K562 (cell line): ENCODE data around the gene ARPC1A. TPM values are rescaled to one million over a fixed set of nuclear protein-coding genes. Genes with fewer than 3 reads are reported as not detected.

ENCODE experiments used
- ELF1 ChIP-seq: fragments of 200-800 bp; sonication (Bioruptor generic); IDR thresholded peaks from 2 replicates; pipeline ENCODE4 v1.6.1; 2016; ENCODE audit warnings: missing genetic modification characterization, missing compliant biosample characterization
- GTF2B ChIP-seq: IDR thresholded peaks from 2 replicates; pipeline ENCODE4 v1.6.1; 2011; ENCODE audit not compliant: insufficient read length; ENCODE audit errors: extremely low read depth
- HNRNPUL1 ChIP-seq: fragments of 200-400 bp; formaldehyde crosslinking; IDR thresholded peaks from 2 replicates; pipeline ENCODE4 v1.6.1; 2017; ENCODE audit warnings: low read length
- KAT8 ChIP-seq: fragments of 450-650 bp; IDR thresholded peaks from 2 replicates; pipeline ENCODE4 v1.6.1; 2016; ENCODE audit warnings: low read depth, mild to moderate bottlenecking
- MXI1 ChIP-seq: IDR thresholded peaks from 2 replicates; pipeline ENCODE4 v1.6.1; 2011; ENCODE audit warnings: low read depth, mild to moderate bottlenecking, improper control_type of control experiment, low read length
- NCOA6 ChIP-seq: fragments of 450-650 bp; IDR thresholded peaks from 2 replicates; pipeline ENCODE4 v1.6.1; 2017; ENCODE audit warnings: mild to moderate bottlenecking
- SUPT5H ChIP-seq: fragments of 450-650 bp; IDR thresholded peaks from 2 replicates; pipeline ENCODE4 v1.6.1; 2016
- ZBTB17 ChIP-seq: fragments of 450-650 bp; formaldehyde crosslinking; IDR thresholded peaks from 2 replicates; pipeline ENCODE4 v1.4.0; 2020; ENCODE audit warnings: mild to moderate bottlenecking
- polyA plus RNA-seq, 8 experiments: library from polyadenylated mRNA; depleted of rRNA in 4 of 8; stranded (reverse) in 5 of 8; unstranded in 3 of 8; fragments of >200 nt; fragmentation: Nextera tagmentation in 2 of 8; fragmentation: Illumina TruSeq in 1 of 8; extraction: Ambion mirVana in 2 of 8; extraction: Trizol in 1 of 8; gene quantifications; 2 replicates each; pipeline versions ENCODE4 v1.2.1 to v1.2.3, GENCODE V29; 2011 to 2014; ENCODE audit warnings: inconsistent platforms in 1 of 8, missing spikeins in 1 of 8
- total RNA-seq, 7 experiments: library from RNA; depleted of rRNA in 6 of 7; stranded (reverse); fragments of >200 nt in 6 of 7; fragmentation: Illumina TruSeq in 2 of 7; extraction: Trizol in 2 of 7; gene quantifications; 2 replicates each; pipeline versions ENCODE4 v1.2.1 to v1.2.3, GENCODE V29; 2011 to 2021; ENCODE audit warnings: low replicate concordance in 1 of 7
- TF ChIP-seq, protein P1 (sequence below), 2 experiments: IDR thresholded peaks; 2 replicates each; pipeline ENCODE4 v1.6.1; 2012; ENCODE audit warnings: improper control_type of control experiment in 2 of 2, low read depth in 2 of 2, low read length in 2 of 2, borderline replicate concordance in 1 of 2
- TF ChIP-seq, protein P2 (sequence below): fragments of 200-800 bp; sonication (Bioruptor generic); IDR thresholded peaks from 2 replicates; pipeline ENCODE4 v1.6.1; 2017; ENCODE audit warnings: missing genetic modification characterization, missing compliant biosample characterization
- TF ChIP-seq, protein P3 (sequence below): fragments of 450-650 bp; formaldehyde crosslinking; IDR thresholded peaks from 2 replicates; pipeline ENCODE4 v1.4.0; 2022; ENCODE audit warnings: missing genetic modification characterization
- TF ChIP-seq, protein P4 (sequence below): fragments of 450-650 bp; formaldehyde crosslinking; IDR thresholded peaks from 2 replicates; pipeline ENCODE4 v1.4.0; 2020; ENCODE audit warnings: mild to moderate bottlenecking, moderate library complexity

ARPC1A gene
- total and polyA plus RNA-seq, 9 of the 15 experiments (the other 6 are each of a cell fraction or from before 2014, with no cell fraction given) = 39.5 to 151 (median 86.1) TPM

DNA sequence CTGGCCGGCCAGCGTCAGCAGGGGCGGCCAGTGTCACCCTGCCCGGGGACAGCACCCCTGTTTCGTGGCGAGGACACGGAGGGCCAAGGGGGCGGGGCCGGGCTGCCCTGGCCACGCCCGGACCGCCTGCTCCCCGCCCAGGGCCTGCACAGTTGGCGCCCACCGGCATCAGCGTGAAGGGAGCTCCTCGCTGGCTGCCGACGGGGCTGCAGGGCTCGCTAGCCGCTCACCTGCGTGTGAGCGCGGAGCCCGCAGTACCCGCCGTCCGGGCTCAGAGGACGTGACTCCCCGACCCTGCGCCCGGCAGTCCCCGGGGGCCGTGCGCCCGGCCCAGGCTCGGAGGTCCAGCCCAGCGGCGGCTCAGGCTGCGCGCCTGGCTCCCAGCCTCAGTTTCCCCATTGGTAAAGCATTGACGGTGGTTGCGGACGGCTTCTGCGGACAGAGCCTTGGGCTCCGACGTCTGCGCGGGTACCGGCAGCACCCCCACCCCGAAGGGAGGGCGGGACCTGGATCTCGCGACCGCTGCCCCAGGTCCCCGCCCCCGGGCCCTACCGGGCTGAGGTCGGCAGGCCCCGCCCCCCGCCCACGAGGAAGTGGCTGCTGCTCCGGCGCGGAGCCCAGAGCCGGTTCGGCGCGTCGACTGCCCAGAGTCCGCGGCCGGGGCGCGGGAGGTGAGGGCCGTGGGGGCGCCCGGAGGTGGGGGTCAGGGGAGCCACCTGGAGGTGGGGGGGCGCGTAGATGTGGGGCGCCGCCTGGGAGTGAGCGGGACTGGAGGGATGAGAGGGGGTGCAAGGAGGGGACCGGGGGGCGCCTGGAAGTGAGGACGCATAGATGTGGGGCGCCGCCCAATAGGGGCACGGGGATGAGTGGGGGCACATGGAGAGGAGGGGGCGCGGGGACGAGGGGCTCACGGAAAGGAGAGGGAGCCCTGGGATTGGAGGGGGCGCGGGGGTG, 48.7 kb downstream of the ARPC1A start, which contains the start of gene ARPC1B (continued):
- TF ChIP-seq, protein P1, sequence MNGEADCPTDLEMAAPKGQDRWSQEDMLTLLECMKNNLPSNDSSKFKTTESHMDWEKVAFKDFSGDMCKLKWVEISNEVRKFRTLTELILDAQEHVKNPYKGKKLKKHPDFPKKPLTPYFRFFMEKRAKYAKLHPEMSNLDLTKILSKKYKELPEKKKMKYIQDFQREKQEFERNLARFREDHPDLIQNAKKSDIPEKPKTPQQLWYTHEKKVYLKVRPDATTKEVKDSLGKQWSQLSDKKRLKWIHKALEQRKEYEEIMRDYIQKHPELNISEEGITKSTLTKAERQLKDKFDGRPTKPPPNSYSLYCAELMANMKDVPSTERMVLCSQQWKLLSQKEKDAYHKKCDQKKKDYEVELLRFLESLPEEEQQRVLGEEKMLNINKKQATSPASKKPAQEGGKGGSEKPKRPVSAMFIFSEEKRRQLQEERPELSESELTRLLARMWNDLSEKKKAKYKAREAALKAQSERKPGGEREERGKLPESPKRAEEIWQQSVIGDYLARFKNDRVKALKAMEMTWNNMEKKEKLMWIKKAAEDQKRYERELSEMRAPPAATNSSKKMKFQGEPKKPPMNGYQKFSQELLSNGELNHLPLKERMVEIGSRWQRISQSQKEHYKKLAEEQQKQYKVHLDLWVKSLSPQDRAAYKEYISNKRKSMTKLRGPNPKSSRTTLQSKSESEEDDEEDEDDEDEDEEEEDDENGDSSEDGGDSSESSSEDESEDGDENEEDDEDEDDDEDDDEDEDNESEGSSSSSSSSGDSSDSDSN (IDR thresholded peaks at IDR 0.05; ENCODE audit: borderline replicate concordance in 1 of 2, low read depth in 2 of 2, low read length in 2 of 2) = 0 out of 4 replicates have a peak, but pooled peaks of 1 of the 2 experiments have one; percentile 40
- TF ChIP-seq HNRNPUL1 (no peak), KAT8 (no peak), ELF1 (peak; percentile 63; the same call in 1 of the 2 replicates), MXI1 (0 out of 2 replicates have a peak, but pooled peaks have one; percentile 24), SUPT5H (peak; percentile 92), ZBTB17 (0 out of 2 replicates have a peak, but pooled peaks have one; percentile 15), NCOA6 (peak; percentile 94), GTF2B (no peak)
- TF ChIP-seq, protein P2, sequence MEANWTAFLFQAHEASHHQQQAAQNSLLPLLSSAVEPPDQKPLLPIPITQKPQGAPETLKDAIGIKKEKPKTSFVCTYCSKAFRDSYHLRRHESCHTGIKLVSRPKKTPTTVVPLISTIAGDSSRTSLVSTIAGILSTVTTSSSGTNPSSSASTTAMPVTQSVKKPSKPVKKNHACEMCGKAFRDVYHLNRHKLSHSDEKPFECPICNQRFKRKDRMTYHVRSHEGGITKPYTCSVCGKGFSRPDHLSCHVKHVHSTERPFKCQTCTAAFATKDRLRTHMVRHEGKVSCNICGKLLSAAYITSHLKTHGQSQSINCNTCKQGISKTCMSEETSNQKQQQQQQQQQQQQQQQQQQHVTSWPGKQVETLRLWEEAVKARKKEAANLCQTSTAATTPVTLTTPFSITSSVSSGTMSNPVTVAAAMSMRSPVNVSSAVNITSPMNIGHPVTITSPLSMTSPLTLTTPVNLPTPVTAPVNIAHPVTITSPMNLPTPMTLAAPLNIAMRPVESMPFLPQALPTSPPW (CRISPR knock-in tag) = peak; percentile 60
- TF ChIP-seq, protein P3, sequence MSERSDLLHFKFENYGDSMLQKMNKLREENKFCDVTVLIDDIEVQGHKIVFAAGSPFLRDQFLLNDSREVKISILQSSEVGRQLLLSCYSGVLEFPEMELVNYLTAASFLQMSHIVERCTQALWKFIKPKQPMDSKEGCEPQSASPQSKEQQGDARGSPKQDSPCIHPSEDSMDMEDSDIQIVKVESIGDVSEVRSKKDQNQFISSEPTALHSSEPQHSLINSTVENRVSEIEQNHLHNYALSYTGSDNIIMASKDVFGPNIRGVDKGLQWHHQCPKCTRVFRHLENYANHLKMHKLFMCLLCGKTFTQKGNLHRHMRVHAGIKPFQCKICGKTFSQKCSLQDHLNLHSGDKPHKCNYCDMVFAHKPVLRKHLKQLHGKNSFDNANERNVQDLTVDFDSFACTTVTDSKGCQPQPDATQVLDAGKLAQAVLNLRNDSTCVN (CRISPR knock-in tag) = no peak
- TF ChIP-seq, protein P4, sequence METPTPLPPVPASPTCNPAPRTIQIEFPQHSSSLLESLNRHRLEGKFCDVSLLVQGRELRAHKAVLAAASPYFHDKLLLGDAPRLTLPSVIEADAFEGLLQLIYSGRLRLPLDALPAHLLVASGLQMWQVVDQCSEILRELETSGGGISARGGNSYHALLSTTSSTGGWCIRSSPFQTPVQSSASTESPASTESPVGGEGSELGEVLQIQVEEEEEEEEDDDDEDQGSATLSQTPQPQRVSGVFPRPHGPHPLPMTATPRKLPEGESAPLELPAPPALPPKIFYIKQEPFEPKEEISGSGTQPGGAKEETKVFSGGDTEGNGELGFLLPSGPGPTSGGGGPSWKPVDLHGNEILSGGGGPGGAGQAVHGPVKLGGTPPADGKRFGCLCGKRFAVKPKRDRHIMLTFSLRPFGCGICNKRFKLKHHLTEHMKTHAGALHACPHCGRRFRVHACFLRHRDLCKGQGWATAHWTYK (CRISPR knock-in tag) = 0 out of 2 replicates have a peak, but pooled peaks have one; percentile 22
